Activated CD4-positive, alpha-beta T cell treated with anti-CD3 and anti-CD28 coated beads, Interleukin-2, amount 50 U/mL, for 48 hours (primary cell): ENCODE data around the gene OTUD3.
"Not testable (repeated sequence)": the region's sequence is repeated elsewhere in the genome, so short reads cannot be mapped to it uniquely, and the experiment has no call there.

Experiments
- DNase-seq, 2 experiments: peaks; one replicate each; pipeline ENCODE4 v3.0.0-alpha.2; 2020

OTUD3 gene

DNA sequence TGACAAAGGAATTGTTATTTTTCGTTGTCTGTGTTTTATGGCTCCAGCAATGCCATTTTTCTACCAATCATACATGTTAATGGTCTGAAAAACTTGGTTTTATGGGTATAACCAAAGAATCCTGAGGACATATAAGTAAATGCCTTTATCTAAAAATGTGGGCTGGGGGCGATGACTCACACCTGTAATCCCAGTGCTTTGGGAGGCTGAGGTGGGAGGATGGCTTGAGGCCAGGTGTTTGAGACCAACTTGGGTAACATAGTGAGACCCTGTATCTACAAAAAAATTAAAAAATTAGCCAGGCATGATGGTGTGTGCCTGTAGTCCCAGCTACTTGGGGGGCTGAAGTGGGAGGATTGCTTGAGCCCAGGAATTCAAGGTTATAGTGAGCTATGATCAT lies 12.7 kb upstream of the OTUD3 start:
- DNase-seq = not testable (repeated sequence)

DNA sequence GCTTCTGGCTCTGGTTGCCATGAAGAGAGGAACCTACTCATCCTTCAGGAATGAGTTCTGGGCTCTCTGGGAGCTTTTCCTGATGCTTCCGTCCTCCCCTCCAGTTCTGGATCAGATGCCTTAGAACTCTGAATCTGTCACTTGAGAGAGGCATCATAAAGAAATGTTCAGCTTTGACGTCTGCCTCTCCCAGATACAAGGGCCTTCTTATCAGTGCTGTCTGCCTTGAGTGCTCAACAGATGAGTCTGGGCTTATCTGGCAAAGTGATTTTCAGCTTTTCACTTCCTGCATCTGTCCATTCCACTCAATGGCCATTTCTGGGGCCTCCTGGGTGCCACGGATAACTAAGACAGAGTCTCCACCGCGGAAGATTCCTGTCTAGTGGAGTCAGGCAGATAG lies 12.3 kb upstream of the OTUD3 start:
- DNase-seq = no peak

DNA sequence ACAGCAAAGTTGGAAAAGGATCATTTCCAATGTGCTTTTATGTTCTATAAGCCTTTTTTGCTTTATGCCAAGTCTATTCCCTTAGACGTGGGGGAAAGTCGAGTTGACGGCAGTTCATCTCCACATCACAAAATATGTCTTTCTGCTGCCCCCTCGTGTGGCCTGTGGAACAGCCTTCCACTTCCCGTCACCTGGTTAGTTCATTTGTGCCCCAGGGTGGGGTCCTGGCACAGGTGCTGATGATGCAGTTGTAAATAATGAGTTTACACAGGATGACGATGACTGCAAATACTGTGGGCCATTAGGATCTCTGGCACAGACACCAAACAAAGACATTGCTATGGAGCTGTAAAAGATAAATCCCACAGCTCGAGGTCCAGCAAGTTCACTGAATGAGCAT lies 10.0 kb upstream of the OTUD3 start:
- DNase-seq = no peak

DNA sequence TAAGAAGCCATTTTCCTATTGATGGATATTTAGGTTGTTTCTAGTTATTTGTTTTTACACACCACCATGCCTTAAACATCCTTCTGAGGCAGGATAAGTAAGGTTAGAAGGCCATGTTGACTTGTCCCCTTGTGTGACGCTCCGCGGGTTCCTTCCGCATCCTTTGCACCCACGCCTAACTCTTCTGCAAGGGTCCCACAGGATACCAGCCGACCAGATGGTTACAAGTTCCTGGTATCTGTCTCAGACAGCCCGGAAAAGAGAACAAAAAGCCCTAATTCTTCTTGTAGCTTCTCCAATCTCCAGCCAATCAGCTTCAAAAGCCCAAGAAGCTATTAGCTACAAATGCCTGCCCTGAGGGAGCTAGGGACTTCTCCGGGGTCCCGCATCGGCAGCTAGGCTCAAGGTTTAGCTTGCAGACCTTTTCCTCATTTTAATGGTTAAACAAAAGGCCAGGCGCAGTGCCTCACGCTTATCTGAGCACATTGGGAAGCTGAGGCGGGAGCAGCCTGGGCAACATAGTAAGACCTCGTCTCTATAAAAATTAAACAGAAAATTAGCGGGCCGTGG lies 4.9 kb upstream of the OTUD3 start:
- DNase-seq = no peak

- no peak for DNase-seq
Measured at GRCh38 chr1:19877821-19878636, 4.2 kb upstream of the OTUD3 start.

GRCh38 chr1:19878637-19878985 lies 3.6 kb upstream of the OTUD3 start:
- DNase-seq = no peak

DNA sequence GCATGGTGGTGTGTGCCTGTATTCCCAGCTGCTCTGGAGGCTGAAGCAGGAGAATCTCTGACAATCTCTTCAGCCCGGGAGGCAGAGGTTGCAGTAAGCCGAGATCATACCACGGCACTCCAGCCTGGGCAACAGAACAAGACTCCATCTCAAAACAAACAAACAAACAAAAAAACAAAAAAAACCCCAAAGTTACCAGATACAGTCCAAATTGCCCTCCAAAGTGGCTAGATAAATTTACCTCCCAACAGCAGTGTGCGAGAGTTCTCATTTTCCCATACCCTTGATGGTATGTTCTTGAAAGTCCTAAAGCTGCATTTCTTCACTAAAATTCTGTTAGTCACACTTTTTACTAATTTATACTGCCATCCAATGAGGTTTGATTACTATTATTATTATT lies 3.0 kb upstream of the OTUD3 start:
- no peak for DNase-seq

- no peak for DNase-seq
Measured at GRCh38 chr1:19879661-19880060, 2.5 kb upstream of the OTUD3 start.

- DNase-seq = not testable (repeated sequence)
Measured at GRCh38 chr1:19880841-19881240, 1.4 kb upstream of the OTUD3 start.

- no peak for DNase-seq
Measured at GRCh38 chr1:19884312-19884711, 2.1 kb downstream of the OTUD3 start.

- DNase-seq = no peak
Measured at GRCh38 chr1:19885821-19886220, 3.6 kb downstream of the OTUD3 start.

DNA sequence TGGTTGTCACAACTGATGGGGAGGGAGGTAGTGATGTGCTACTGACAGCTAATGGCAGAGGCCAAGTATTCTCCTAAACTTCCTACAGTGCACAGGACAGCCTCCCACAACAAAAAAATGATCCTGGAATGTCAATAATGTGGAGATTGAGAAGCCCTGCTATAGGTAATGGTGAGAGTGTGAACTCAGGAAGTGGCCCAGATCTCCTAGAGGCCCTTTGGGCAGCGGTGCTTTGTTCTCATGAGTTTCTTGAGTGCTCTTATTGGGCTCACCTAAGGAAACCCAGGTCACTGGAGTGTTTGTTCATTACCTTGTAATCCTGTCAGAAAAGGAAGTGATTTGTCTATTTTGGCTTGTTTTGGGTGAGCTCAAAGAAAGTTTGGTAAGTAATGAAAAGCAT lies 5.9 kb downstream of the OTUD3 start:
- no peak for DNase-seq

GRCh38 chr1:19889656-19890055 lies 7.5 kb downstream of the OTUD3 start:
- no peak for DNase-seq

GRCh38 chr1:19892129-19892528 lies 9.9 kb downstream of the OTUD3 start:
- no peak for DNase-seq

DNA sequence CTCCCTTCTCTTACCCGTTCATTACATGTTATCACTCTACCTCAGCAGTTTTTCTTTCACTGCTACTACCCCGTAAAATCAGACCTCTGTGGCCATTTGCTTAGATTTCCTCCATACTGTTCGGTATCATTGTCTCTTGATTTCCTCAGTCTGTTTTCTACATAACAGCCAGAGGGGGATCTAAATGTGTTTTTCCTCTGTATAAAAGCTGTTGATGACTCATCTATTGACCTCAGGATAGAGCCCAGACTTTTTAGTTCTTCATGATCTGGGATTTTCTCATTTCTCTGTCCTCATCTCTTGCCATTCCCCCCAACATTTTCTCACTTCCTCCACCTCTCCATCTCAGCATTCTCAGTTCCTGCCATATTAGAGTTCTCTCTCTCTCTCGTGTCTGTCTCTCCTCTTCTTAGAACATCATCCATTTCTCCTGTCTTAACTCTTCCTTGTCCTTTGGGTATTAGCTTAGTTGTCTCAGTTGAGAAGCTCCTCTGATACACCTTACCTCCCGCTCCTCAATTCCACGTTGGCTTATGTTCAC lies 10.5 kb downstream of the OTUD3 start:
- no peak for DNase-seq

GRCh38 chr1:19893687-19894086 lies 11.5 kb downstream of the OTUD3 start:
- no peak for DNase-seq

- no peak for DNase-seq
Measured at GRCh38 chr1:19894218-19894617, 12.0 kb downstream of the OTUD3 start.

- no peak for DNase-seq
Measured at GRCh38 chr1:19901653-19902052, 19.5 kb downstream of the OTUD3 start.

DNA sequence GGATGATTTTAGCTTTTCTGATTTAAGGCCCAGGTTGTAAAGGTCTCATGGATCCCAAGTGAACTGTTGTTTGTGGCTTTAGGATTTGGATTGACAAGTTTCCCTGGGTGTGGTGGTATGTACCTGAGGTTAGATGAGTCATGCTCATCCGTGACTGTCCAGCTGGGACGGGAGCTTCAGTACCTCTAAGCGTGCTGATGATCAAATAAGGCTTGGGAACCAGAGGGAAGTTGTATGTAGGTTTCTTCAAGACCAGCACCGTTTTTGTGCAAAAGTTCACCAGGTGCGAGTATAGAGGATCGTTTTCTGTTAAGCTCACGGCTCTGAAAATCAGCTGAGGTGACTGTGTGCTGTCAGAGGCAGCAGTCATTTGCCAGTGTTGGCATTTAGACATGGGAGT lies 21.4 kb downstream of the OTUD3 start:
- DNase-seq = no peak

DNA sequence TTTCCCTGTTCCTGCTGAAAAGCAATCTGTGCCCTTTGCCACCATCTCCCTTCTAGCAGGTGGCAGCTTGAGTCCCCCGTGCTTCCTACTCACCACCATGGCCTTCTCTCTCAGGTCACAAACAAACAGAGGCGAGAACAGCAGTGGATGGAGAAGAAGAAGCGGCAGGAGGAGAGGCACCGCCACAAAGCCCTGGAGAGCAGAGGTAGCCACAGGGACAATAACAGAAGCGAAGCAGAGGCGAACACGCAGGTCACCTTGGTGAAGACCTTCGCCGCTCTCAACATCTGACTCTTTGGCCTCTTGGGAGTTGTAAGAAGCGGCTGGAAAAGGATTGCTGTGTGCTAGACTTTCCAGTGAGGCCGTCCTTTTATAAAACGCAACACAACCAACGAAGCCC lies 25.3 kb downstream of the OTUD3 start:
- no peak for DNase-seq

- DNase-seq = no peak
Measured at GRCh38 chr1:19909392-19909791, 27.2 kb downstream of the OTUD3 start.

DNA sequence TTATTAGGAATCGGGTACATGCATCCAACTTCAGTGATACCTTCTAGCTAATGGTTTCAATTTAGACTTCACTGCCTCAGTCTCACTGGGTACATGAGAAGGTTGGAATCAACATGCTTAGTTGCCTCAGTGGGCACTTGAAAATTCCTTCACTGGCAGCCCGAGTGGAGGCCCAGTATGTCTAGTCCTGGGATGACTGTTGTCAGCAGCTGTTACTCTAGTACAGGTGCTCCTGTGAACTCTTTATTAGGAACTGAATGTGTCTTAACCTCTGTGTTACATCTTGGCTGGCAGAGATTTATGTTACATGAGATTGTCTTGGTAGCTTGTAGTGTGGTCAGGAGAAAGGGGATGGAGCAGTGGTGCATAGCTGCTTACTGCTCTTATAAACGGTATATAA lies 27.8 kb downstream of the OTUD3 start:
- no peak for DNase-seq

DNA sequence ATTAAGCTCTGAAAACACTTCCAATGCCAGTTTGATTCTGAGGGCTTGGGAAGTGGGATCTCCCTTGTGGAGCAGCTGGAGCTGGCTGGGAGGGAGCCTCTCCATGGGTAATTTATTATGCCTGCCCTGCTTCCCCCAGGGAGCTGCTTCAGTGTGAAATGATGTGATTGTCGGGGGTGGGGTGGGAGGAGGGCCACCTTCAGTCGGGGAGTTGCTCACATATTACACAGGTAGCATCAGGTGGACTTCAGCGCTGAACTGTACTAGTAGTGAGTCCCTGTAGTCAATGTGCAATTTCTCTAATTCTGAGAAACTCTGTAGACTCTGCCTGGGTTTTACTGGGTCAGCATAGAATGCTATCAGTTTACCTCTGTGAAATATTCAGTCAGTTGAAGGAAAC lies 28.5 kb downstream of the OTUD3 start:
- DNase-seq = no peak

DNA sequence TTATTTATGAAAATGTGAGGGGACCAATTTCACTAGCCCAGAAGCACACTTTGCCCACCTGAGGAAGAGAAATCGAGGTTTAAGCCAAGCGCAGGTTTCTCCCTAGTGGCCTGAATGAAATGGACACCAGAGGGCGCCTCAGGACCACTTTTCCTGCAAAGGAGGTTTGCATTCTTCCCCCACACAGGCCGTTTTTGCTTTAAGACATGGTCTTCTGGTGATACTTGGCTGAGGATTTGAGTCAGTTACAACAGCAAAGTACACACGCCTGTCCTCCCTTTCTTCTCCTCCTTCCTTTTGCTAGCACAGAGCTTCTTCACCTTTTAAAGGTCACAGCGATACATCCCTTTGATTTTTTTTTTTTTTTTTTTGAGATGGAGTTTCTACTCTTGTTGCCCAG lies 35.9 kb downstream of the OTUD3 start:
- DNase-seq = peak; percentile 86 to 89
